ENCODE results near the gene SSRP1. TPM values are rescaled to one million over a fixed set of nuclear protein-coding genes. Genes with fewer than 3 reads are reported as not detected.
"Not testable (repeated sequence)": the region's sequence is repeated elsewhere in the genome, so short reads cannot be mapped to it uniquely, and the experiment has no call there.

Gene SSRP1
- polyA plus RNA-seq, 1 donor from 2014 or later = 84.7 TPM

GRCh38 chr11:57299150-57299737, 36.4 kb downstream of the SSRP1 start:
- no peak overlapping the region for H2AFZ ChIP-seq (ENCODE audit: low read depth, low read length)
- H3K79me2 ChIP-seq (replicated peaks; ENCODE audit: insufficient read depth, low read length) = no peaks in the 10 kb centered on the region
- TF ChIP-seq EZH2 (IDR thresholded peaks at IDR 0.05; ENCODE audit: borderline replicate concordance, insufficient read depth, low read length, poor library complexity, severe bottlenecking) = no peak
- TF ChIP-seq POLR2AphosphoS5 (IDR thresholded peaks at IDR 0.05) = no peak
- no peak for TF ChIP-seq MXI1 (conservative IDR thresholded peaks at IDR 0.05; ENCODE audit: poor library complexity, severe bottlenecking)
- no peak for TF ChIP-seq RAD21 (conservative IDR thresholded peaks at IDR 0.05)
- no peaks in the 10 kb centered on the region for H4K20me1 ChIP-seq (ENCODE audit: insufficient read depth)
- H3K27ac ChIP-seq (ENCODE audit: low read length) = no peak overlapping the region
- no peak overlapping the region for H3K4me3 ChIP-seq (ENCODE audit: low read length)
- no peak overlapping the region for H3K9ac ChIP-seq (ENCODE audit: low read length)
- no peaks in the 10 kb centered on the region for H3K9me3 ChIP-seq (ENCODE audit: low read length)
- H3K9me2 ChIP-seq (ENCODE audit: insufficient read depth, low read length) = no peaks in the 10 kb centered on the region
- H3K36me3 ChIP-seq (ENCODE audit: insufficient read depth, low read length) = peaks cover 6% of the 10 kb centered on the region
- H3K4me2 ChIP-seq (ENCODE audit: low read length) = no peak overlapping the region
- no peaks in the 10 kb centered on the region for H3F3A ChIP-seq (ENCODE audit: insufficient read depth, low read length, poor library complexity, severe bottlenecking)
- H3K27me3 ChIP-seq (ENCODE audit: insufficient read depth, low read depth, low read length) = no peaks in the 10 kb centered on the region

- Histone ChIP-seq H3K27ac (ENCODE audit: low read length) (no peak overlapping the region), H3K4me2 (ENCODE audit: low read length) (no peak overlapping the region), H3F3A (ENCODE audit: insufficient read depth, low read length, poor library complexity, severe bottlenecking) (no peaks in the 10 kb centered on the region), H2AFZ (ENCODE audit: low read depth, low read length) (no peak overlapping the region), H3K9ac (ENCODE audit: low read length) (no peak overlapping the region), H4K20me1 (ENCODE audit: insufficient read depth) (no peaks in the 10 kb centered on the region), H3K9me2 (ENCODE audit: insufficient read depth, low read length) (no peaks in the 10 kb centered on the region), H3K79me2 (replicated peaks; ENCODE audit: insufficient read depth, low read length) (no peaks in the 10 kb centered on the region), H3K9me3 (ENCODE audit: low read length) (no peaks in the 10 kb centered on the region), H3K27me3 (ENCODE audit: insufficient read depth, low read depth, low read length) (no peaks in the 10 kb centered on the region), H3K36me3 (ENCODE audit: insufficient read depth, low read length) (peaks cover 6% of the 10 kb centered on the region), H3K4me3 (ENCODE audit: low read length) (no peak overlapping the region)
- TF ChIP-seq CTCF (IDR thresholded peaks at IDR 0.05; ENCODE audit: poor library complexity, severe bottlenecking) (no peak), EZH2 (IDR thresholded peaks at IDR 0.05; ENCODE audit: borderline replicate concordance, insufficient read depth, low read length, poor library complexity, severe bottlenecking) (no peak), REST (IDR thresholded peaks at IDR 0.05; ENCODE audit: borderline replicate concordance) (no peak), EP300 (conservative IDR thresholded peaks at IDR 0.05; ENCODE audit: poor library complexity, severe bottlenecking) (no peak), RAD21 (conservative IDR thresholded peaks at IDR 0.05) (no peak), POLR2AphosphoS5 (IDR thresholded peaks at IDR 0.05) (no peak), SMC3 (conservative IDR thresholded peaks at IDR 0.05; ENCODE audit: poor library complexity) (no peak), MXI1 (conservative IDR thresholded peaks at IDR 0.05; ENCODE audit: poor library complexity, severe bottlenecking) (no peak), TAF1 (IDR thresholded peaks at IDR 0.05; ENCODE audit: low read depth) (no peak)
Measured at GRCh38 chr11:57297221-57297620, 38.5 kb downstream of the SSRP1 start.

- not testable (repeated sequence) for H3K9me3 ChIP-seq (ENCODE audit: low read length); H3F3A ChIP-seq (ENCODE audit: insufficient read depth, low read length, poor library complexity, severe bottlenecking); H3K9ac ChIP-seq (ENCODE audit: low read length); H3K4me2 ChIP-seq (ENCODE audit: low read length); H3K9me2 ChIP-seq (ENCODE audit: insufficient read depth, low read length); H3K27ac ChIP-seq (ENCODE audit: low read length); H3K27me3 ChIP-seq (ENCODE audit: insufficient read depth, low read depth, low read length); H3K36me3 ChIP-seq (ENCODE audit: insufficient read depth, low read length); H3K4me3 ChIP-seq (ENCODE audit: low read length); H4K20me1 ChIP-seq (ENCODE audit: insufficient read depth); H2AFZ ChIP-seq (ENCODE audit: low read depth, low read length); H3K79me2 ChIP-seq (replicated peaks; ENCODE audit: insufficient read depth, low read length)
Measured at GRCh38 chr11:57296205-57296604, 39.5 kb downstream of the SSRP1 start.

All from neural cell (in vitro differentiated cells).